ENCODE results near the gene MRM3.
"Not testable (repeated sequence)": the region's sequence is repeated elsewhere in the genome, so short reads cannot be mapped to it uniquely, and the experiment has no call there.

MRM3 gene, protein sequence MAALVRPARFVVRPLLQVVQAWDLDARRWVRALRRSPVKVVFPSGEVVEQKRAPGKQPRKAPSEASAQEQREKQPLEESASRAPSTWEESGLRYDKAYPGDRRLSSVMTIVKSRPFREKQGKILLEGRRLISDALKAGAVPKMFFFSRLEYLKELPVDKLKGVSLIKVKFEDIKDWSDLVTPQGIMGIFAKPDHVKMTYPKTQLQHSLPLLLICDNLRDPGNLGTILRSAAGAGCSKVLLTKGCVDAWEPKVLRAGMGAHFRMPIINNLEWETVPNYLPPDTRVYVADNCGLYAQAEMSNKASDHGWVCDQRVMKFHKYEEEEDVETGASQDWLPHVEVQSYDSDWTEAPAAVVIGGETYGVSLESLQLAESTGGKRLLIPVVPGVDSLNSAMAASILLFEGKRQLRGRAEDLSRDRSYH

DNA sequence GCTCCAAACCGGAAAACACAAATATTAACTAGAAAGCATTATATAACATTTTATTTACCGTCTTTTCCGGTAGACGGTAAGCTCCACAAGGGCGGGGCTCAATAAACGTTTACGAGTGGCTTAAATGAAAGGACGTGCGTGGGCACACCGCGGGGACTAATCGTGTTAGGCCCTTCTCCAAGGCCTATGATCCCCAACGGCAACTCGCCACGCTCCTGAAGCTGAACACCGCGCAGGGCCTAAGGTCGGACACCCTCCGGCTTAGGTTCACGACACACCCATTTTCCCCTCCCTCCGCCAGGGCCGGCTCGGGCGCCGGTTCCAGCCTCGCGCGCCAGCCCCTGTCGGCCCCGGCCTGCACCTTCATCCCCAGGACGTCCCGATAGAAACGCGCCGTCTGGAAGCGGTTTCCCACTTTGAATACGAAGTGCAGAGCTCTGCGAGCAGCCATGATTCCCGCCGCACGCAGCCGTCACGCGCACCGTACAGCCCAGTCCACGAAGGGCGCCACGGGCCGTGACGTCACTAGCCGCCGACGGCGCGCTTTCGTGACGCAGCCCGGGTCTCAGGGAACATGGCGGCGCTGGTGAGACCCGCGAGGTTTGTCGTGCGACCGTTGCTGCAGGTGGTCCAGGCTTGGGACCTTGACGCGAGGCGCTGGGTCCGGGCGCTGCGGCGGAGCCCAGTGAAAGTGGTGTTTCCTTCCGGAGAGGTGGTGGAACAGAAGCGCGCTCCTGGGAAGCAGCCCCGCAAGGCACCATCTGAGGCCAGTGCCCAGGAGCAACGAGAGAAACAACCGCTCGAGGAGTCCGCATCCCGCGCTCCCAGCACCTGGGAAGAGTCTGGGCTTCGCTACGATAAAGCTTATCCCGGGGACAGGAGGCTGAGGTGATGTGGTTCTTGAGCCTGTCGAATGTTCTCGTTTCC lies at the start of gene MRM3, which contains the start of gene GLOD4:
Gene MRM3, plus strand, starts transcription at position 549 of the 927 bp plus-strand sequence. Its CDS starts 26 bp downstream, at position 575.
Gene GLOD4, minus strand, starts transcription at position 476 of the 927 bp plus-strand sequence. Its CDS starts 25 bp downstream, at position 451.
- DNase-seq = peak; percentile 94

DNA sequence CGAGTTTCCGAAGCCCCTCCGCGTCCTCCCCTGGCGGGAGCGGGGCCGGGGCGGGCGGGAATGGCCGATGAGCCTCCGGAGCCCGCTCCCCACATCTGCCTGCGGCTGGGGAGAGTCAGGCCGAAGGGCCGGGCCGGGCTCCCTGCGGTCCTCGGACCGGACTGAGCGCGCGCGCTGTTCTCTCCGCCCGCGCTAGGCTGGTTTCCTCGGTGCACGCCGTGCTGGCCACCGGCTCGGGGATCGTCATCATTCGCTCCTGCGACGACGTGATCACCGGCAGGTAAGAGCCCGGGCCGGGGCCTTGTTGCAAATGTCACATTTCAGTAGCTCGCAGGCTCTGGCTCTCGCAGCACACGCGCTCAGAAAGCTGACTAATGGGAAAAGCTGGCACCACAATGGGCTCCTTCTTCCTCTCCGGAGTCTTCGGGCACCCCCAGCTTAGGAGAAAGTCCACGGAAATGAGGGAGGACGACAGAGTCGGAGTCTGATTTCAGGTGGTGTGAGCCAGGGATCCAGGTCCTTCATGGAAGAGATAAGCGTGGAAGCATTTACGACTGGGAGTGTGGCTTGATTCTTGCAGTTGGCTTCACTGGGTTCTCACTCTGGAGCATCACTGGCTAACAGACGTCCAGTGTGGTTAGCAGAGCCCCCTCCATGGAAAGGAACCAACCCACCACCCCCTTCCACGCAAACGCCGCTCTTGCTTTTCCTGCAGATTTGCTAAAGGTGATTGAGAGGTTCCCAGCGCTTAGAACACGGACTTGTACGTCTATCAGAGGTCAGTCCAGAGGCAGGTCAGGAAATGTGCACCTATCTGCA lies 49.0 kb upstream of the MRM3 start:
- no peak for DNase-seq

DNA sequence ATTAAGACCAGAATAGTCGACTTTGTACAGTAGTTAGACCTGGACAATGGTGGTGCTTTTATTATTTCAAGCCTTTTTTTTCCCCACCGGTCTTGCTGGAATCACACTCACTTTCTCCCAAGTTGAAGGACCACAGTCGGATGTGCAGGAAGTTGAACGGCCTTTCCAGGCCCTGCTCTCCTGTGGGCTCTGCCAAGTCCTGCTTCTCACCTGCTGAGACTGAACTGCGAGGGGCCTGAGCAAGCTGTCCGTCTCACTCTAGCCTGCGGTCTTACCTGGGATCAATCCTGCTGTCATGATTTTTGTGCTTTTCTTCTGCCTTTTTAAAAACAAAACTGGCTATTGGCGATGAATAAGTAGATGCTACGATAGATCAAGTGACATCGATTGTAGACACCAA lies 48.4 kb upstream of the MRM3 start:
- DNase-seq = no peak

DNA sequence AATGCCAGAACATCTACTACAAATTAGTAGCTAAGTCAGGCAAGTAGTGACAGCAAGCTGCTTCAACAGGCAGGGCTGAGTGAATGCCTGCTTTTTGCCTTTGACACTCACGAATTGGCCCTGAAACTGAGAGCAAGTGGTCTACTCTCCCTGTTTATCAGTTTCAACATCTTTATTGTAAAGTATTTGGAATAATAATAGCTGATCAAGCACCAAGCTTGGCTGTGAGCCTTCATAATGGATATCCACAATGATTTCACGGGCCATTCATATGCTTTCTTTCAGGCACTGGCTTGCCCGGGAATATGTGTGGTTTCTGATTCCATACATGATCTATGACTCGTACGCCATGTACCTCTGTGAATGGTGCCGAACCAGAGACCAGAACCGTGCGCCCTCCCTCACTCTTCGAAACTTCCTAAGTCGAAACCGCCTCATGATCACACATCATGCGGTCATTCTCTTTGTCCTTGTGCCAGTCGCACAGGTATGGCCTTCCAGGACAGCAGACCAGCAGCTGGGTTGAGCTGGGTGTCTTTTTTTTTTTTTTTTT lies 44.5 kb upstream of the MRM3 start:
- DNase-seq = no peak

DNA sequence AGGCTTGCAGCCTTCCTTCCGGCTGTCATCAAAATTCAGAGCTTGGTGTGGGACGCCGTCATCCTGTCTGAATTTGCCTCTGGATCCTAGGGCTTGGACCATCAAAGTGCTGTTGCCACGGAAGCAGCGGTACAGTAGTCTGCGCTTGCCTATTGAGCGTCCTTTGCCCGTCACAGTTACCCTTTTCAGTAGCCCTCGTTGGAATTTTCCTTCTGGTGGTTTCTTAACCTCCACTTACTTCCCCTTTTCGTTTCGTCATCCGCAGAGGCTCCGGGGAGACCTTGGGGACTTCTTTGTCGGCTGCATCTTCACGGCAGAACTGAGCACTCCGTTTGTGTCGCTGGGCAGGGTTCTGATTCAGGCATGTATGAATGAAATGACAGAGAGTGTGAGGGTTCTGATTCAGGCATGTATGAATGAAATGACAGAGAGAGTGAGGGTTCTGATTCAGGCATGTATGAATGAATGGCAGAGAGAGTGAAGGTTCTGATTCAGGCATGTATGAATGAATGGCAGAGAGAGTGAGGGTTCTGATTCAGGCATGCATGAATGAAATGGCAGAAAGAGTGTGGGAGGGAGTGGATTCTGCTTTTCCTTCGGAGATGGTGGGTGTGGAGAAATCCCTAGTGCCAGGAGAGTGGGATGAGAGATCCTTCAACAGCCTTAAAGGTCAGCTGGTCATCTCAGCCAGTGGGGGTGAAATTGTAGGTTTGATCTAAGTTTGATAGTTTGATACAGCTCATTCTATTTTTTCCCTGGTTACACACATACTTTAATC lies 41.7 kb upstream of the MRM3 start:
- peak; percentile 22 for DNase-seq

DNA sequence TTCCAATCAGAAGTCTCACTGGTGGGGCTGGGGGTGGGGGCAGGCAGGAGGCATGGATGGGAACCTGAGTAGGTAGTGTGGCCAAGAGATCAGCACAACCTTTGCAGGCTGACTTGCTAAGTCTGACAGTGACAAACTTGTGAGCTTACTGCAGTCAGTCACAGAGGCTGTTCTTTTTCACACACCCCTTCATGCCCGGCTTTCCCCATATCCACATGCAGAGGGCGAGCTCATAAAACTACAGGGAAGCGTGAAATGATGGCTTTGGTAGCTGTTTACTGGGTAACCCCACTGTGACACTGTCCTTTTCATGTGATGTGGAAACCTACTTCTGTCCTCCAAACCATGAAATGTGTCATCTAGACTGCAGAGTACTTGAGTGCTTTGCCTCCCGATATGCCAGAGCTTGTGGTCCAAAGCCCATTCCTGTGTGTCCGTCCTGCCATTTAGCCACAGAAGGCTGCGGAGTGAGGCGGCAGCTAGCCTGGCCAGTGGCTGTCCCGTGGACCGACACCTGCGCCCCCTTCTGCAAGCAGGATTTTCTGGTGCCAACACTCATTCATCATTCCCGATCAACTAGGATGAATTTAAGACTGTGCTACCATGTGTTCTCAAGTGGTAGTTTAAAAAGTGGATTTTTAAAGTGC lies 39.9 kb upstream of the MRM3 start:
- no peak for DNase-seq

DNA sequence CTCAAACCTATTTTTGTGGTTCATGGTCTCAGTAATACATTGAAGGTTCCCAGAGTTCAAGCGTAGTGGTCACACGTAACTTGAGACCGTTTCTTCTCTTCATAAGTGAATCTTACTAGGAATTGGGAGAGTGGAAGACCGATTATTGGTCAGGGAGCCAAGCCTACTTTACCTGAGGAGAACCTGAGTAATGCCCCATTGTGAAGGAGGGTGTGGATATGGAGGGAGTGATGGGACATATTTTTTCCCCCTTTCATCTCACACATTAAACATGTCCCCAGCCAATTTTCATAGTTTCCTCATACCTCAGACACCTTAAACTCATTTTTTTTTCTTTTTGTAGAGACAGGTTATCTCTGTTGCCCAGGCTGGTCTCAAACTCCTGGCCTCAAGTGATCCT lies 39.0 kb upstream of the MRM3 start:
- no peak for DNase-seq

DNA sequence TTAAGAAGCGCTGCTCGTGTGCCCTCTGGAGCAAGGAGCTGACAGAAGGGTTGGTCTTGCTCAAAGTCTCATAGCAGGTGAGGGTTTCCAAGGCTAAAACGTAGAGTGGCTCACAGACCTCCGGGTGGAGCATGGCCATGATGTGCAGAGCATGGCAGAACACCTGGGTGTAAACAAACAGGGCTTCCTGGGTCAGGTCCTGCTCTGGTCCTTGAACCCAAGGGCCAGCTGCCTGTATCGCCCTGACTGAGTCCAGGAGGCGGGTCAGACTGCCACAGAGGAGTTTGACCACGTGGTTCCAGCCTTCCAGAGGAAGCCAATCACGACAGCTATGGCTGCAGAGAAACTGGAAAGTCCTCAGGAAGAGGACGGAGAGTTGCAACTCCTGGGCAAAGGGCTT lies 37.2 kb upstream of the MRM3 start:
- DNase-seq = no peak

DNA sequence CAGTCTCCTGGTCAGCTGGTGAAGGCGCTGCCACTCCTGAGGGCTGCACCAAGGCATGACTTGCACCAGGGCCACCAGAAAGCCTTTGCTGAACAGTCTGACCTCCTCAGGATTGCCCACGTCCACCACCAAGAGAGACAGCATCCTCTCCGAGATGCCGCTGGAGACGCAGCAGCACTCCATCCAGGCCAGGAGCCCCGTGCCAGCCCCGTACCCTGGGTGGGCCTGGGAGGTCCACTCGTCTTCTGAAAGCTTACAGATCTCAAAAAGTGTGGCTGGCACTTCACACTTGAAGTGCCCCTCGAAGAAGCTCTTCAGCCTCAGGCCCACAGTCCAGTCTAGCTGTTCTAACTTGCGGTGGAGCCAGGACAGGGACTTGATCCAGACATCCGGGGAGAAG lies 36.7 kb upstream of the MRM3 start:
- no peak for DNase-seq

DNA sequence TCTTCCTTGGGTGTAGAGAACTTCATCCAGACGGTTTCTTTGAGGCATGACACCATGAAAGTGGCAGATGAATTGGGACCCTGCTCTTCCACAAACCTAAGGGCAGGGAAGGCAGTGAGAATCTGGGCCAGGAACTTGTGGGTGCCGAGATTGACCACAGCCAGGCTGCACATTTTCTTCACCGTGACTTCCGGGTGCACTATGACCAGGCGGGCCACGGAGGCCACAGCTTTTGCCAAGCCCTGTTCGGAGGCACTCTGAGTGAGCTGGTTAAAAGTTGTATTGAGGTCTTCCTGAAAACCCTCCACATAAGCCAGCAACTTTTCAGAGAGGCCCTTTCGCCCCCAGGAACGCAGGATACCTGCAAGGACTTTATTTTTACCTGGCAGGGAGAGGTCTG lies 36.0 kb upstream of the MRM3 start:
- no peak for DNase-seq

DNA sequence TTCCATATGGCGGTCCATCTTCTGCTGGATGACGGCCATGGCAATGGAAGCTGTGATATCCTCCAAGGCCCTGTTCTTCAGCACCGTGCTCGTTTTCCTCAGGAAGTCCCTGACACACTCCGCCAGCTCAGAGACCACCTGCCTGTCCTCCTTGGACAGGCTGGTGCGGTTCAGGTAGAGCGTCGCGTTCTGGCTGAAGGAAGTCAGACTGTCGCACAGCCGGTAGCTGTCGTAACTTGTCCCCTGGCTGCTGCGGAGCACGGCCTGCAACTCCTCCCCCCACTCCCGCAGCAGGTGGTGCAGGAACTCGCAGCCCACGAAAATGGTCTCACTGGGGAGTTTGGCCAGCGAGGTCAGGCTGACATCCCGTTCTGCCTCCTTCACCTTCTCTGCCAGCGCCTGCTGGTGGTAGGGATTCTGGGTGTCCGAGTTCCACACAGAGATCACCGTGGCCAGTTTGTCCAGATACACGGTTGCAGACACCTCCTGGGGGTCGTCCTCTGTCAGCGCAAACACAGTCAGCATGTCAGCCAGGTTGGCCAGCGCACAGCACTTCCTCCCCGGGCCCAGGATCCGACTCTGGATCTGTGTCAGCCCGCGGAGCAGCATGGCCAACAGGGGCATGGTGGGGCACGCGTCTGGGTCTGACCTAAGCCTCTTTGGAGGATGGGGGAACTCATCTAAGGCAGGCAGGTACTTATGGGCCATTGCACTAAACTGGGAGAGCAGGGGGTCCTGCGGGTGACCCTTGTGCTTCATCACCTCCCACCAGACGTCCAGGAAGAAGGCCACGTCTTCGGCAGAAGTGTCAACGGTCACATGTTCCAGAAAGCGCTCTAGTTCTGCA lies 35.1 kb upstream of the MRM3 start:
- no peak for DNase-seq

DNA sequence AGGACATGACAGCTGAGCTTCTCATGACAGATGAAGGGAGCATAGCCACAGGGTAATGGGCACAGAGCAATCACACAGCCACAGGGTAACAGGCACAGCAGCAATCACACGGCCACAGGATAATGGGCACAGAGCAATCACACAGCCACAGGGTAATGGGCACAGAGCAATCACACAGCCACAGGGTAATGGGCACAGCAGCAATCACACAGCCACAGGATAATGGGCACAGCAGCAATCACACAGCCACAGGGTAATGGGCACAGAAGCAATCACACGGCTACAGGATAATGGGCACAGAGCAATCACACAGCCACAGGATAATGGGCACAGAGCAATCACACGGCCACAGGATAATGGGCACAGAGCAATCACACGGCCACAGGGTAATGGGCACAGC lies 33.5 kb upstream of the MRM3 start:
- DNase-seq = not testable (repeated sequence)

DNA sequence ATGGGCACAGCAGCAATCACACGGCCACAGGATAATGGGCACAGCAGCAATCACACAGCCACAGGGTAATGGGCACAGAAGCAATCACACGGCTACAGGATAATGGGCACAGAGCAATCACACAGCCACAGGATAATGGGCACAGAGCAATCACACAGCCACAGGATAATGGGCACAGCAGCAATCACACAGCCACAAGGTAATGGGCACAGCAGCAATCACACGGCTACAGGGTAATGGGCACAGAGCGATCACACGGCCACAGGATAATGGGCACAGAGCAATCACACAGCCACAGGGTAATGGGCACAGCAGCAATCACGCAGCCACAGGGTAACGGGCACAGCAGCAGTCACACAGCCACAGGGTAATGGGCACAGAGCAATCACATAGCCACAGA lies 32.8 kb upstream of the MRM3 start:
- not testable (repeated sequence) for DNase-seq

DNA sequence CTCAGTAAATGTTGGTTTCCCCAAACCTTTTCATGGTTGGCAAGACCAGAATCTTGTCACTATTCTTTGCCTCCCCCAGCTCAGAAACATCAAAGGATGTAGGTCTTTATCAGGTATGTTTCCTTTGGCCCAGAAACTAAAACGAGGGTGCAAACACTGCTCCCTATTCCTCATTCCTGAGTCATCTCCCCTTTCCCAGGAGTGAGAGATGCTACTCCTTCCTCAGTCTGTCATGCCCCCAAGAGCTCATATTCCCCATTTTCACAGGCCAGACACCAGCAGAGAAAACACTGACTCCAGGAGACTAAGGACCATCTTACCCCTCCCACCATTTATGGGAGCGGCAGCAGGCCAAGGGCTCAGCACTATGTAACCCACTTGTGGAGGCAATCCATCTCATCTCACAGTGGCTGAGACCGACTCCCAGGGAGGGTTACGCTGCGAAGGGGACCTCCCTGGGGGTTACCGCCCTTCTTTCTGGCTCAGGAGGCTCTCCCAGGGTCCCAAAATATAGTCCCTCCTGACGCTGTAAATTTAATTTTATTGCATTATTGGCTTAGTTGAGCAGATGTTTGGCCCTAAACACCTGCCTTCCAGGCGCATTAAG lies 31.6 kb upstream of the MRM3 start:
- DNase-seq = no peak

DNA sequence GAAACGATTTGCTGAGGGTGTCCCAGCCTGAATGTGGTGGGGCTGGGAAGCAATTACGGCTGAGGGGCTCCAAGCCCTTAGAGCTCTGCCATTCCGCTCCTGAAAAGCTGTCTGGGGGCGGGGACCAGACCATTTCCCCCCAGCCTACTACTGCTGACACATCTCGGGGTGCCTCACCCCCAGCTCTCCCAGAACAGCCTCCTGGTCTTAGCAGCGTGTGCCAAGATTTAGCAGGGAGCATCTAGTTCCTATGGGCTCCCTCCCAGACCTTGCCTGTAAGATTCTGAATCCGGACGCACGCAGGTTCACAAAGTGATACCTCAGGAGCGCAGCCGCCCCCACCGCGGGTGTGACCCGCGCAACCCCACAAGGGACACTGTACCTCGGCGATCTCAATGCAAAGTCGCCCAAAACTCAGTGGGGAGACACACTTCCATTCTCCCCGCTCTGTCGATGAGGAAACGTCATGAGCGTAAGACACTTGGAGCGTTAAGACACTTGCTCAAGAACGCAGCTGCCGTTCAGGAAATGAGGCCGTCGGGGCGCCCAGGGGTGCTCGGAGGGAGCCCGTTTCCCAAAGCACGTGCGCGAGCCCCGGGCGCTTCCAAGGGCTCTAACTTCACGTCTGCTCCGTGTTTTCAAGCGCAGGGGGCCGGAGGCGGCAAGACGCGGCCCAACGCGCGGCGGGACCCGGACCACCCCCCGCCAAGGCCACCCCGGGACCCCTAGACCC lies 30.7 kb upstream of the MRM3 start:
- peak; percentile 54 for DNase-seq

DNA sequence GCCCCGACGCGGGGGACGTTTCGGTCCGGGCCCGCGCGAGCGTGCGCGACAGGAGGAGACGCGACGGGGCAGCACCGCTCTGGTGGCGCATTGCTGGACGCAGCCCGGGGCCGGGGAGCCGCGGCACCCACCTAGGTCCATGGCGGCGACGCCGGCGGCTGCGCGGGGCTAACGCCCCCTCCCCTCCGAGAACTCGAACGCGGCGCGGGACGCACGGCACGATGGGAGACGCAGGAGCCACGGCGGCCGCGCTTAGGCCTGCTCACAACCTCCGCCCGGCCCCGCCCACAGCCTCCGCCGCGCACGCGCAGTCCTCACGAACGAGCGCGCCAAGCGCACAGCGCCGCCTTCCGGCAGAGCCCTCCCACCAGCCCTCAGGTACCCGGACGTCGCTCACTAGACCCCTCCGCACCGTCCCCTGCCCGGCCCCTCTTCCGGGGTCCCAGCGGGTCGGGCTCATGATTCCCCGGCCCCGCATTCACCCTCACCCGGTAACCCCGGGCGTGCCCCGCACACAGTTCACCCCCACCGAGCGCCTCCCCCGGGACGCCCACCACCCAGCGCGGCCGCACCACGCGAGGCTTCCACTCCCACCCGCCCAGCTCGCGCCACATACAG lies 30.0 kb upstream of the MRM3 start, which contains the start of gene GEMIN4:
Gene GEMIN4, minus strand, starts transcription at position 263 of the 618 bp plus-strand sequence. Its CDS starts 122 bp downstream, at position 141.
- DNase-seq = peak; percentile 96

DNA sequence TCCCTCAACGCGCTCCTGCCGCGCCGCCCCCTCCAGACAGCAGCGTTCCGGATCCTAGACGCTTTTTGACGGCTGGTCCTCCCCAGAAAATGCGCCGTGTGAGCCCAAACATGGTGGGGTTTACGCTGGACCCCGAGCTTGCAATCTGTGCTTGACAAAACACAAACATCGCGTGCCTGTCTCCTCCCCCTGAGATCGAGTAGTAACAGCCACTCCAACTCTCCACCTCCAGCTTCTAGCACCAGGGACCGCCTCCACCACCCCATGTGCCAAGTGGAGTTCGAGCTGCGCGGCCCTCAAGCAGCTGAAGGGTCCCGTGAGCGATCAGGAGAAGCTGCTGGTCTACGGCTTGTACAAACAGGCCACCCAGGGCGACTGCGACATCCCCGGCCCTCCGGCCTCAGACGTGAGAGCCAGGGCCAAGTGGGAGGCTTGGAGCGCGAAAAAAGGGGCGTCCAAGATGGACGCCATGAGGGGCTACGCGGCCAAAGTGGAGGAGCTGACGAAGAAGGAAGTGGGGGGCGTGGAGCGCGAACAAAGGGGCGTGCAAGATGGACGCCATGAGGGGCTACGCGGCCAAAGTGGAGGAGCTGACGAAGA lies 29.4 kb upstream of the MRM3 start:
- DNase-seq = no peak

DNA sequence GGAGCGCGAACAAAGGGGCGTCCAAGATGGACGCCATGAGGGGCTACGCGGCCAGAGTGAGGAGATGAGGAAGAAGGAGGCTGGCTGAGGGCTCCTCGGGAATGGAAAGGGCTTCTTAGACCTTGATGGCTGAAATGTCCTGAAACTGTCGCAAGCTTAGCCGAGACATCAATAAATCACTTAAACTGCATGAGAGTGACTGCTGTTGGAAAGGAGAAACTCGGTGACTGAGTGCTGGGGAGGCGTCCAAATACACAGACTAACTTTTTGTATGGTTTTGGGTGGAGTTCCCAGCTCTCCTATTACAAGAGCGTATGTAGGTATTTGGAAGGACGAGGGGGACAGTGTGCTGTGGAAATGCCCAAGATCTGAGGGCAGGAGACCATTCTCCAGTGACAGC lies 28.7 kb upstream of the MRM3 start:
- DNase-seq = no peak

All from CD4-positive, alpha-beta T cell treated with Interleukin-21 for 1 hour (primary cell).